Stimulated activated CD4-positive, alpha-beta T cell treated with anti-CD3 and anti-CD28 coated beads, Interleukin-4, amount 100 ng/mL, for 1 hour (primary cell): ENCODE data around the gene LRRFIP2.
"Not testable (repeated sequence)": the region's sequence is repeated elsewhere in the genome, so short reads cannot be mapped to it uniquely, and the experiment has no call there.

Experiments
- DNase-seq: peaks from one replicate; pipeline ENCODE4 v3.0.0-alpha.2; 2020

The LRRFIP2 gene

DNA sequence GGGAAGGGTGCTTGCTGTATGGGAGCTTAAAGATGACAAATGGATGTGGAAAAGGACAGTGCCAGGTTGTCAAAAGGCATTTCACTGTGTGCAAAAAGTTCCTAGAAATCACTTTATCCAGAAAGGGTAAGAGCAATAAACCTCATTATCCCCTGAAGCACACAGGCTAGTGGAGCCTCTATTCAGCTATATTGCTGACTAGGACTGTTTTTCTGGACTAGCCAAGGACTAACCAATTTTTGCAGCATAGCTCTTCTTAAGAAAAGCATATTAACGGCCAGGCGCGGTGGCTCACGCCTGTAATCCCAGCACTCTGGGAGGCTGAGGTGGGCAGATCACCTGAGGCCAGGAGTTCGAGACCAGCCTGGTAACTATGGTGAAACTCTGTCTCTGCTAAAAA lies 116.3 kb downstream of the LRRFIP2 start:
- DNase-seq, result no peak

DNA sequence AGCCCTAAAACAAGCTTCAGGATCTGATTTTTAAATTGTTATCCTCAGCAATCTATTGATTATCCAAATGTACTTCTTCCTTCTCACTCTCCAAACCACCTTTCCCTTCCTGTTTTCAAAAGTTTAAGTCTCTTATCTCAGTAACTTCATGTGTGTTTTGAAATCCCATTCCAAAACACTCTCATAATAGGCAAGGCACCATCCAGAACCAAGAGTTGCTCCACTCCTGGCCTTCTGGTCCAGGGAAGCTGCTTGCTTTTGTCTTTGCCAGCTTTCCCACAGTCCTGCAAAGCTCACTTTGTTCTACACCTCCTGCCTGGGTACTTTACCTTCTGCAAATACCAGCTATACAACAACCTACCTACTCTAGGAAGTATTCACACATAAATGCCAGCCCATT lies 117.6 kb downstream of the LRRFIP2 start:
- DNase-seq, result no peak

DNA sequence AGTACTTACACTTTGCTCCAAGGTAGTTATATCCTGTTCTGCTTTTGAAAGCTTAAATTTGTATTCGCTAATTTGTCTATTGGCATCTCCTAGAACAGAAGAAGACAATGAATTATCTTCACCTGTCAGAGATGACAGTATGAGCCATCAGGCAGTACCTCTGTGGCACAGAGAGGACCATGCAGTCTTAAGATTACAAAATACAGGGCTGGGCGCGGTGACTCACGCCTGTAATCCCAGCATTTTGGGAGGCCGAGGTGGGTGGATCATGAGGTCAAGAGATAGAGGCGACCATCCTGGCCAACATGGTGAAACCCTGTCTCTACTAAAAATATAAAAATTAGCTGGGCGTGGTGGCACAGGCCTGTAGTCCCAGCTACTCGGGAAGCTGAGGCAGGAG lies 119.3 kb downstream of the LRRFIP2 start:
- DNase-seq, result not testable (repeated sequence)

GRCh38 chr3:37054370-37054769 lies 120.0 kb downstream of the LRRFIP2 start:
- DNase-seq, result no peak

- no peak for DNase-seq
These were observed 120.6 kb downstream of the LRRFIP2 start for GRCh38 chr3:37053753-37054152.

DNA sequence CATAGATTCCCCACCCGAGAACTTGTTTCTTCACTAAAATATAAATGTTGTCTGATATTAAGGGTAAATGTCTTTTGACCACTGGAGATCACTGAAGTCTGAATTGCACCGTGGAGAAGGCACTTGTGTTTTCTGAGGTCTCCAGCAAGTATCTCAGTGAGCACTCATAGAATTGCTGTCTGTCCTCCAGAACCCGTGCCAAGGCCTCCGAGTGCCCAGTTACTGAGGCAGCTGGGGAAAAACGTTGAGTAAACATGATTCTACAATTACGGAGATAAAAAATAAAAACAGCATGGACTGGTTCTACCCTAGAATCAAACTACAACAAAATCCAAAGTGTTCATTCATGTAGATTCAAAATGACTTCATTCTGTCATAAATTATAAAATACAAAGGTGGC lies 121.0 kb downstream of the LRRFIP2 start:
- DNase-seq, result no peak

DNA sequence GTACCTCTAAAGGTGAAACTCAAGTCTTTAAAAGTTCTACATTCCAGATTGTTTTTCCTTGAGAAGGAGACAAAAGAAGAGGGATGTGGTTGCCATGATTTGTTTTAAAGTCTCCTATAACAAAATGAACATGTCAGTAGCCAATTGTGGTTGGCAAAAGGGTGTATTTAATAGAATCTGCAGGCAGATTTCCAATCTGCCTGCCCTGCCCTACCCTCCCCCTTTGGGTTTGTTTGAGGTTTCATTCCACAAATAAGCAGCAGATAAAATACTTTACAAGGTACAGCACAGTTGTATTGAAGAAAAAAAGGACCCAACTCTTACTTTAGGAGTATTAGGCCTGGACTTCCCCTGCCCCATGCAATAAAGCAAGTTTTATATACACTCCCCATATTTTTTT lies 121.5 kb downstream of the LRRFIP2 start:
- DNase-seq, result no peak

DNA sequence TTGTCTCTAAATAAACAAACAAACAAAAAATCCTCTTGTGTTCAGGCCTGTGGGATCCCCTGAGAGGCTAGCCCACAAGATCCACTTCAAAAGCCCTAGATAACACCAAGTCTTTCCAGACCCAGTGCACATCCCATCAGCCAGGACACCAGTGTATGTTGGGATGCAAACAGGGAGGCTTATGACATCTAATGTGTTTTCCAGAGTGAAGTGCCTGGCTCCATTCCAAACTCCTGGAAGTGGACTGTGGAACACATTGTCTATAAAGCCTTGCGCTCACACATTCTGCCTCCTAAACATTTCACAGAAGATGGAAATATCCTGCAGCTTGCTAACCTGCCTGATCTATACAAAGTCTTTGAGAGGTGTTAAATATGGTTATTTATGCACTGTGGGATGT lies 124.1 kb downstream of the LRRFIP2 start:
- no peak for DNase-seq

DNA sequence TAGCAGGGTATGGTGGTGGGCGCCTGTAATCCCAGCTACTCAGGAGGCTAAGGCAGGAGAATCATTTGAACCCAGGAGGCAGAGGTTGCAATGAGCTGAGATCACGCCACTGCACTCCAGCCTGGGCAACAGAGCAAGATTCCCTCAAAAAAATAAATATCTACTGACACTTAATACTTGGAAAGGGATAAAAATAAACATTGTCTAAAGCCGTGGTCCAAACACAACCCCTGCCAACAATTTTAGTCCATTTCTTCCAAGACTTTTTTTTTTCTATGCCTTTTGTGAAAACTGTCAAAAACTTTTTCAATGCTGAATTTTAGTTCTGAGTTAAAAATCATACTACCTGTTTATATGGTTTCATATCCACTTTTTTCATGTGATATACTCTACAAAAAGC lies 131.7 kb downstream of the LRRFIP2 start:
- DNase-seq, result not testable (repeated sequence)

DNA sequence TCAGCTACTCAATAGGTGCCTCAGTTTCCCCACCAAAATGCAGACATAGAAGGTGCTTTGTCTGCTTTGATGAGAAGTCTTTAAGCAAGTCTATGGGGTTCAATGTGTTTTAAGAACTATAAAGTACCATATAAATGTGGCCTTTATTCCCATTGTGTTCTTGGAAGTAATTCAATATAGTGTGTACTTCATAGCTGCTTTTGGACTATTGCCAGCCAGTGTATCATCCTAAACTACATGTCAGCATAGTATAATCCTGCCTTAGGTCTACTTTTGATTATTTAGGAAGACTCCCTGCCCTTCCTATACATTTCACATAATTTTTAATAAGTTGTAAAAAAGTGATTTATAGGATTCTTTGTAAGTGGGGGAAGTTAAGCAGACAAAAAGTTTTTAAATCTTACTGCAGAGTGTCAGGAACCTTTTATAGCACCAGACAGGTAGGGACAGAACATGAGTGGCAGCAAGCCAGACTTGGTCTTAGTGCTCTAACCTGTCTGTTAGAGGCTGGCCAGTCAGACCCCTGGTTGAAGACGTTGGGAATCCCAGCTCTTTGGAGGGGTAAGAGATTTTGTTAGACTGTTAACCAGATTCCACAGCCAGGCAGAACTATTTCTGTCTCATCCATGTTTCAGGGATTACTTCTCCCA lies 132.7 kb downstream of the LRRFIP2 start:
- no peak for DNase-seq

DNA sequence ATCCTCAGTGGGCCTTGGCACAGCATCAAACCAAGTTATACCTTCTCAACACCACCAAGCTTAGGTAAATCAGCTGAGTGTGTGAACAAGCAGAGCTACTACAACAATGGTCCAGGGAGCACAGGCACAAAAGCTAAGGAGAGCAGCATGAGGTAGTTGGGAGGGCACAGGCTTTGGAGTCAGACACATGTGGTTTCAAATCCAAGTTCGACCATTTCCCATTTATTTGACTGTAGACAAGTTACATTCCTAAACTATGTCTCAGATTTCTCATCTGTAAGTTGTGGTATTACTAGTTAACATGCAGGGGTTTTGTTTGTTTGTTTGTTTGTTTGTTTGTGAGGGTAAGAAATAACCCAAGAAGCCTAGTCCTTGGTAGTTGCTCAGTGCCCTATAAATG lies 134.2 kb downstream of the LRRFIP2 start:
- no peak for DNase-seq

DNA sequence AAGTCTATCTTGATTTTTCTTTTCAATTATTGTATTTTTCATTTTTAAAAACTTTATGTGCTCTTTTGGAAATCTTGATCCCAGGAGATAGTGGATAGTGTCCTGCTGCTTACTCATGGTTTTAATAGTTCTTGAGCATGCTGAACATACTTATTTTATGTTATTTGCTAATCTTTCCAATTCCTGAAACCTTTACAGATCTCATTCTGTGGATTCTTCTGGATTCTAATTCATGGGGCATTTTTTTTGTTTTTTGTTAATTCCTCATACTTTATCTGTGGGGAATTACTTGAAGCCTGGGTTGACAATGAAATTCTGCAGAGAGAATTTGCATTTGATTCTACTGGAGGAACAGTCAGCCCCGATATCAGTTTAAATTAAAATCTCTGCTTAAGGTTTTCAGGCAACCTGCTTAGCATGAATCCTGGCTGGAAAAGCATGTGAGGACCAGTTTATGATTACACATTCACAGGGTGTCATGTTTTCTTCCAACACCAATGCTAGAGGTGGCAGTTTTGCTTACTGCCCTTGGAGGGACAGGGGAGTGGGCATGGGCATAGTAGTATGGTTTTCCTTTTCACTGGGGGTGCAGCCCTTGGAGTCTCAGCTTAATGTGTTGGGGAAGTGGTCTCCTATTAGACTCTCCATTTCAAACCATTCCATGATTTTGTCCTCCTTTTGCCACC lies 135.1 kb downstream of the LRRFIP2 start:
- DNase-seq, result no peak

DNA sequence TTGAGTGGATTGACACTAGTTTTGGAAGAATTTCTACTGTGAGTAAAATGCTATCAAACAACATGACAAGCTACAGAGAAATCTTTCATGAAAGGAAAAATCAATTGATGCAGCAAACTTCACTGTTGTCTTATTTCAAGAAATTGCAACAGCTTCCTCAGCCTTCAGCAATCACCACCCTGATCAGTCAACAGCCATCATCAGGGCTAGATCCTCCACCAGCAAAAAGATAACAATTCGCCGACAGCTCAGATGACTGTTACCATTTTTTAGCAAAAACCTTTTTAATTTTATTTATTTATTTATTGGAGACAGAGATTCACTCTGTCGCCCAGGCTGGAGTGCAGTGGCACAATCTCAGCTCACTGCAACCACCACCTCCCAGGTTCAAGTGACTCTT lies 137.0 kb downstream of the LRRFIP2 start:
- DNase-seq, result no peak

GRCh38 chr3:37032961-37033360 lies 141.4 kb downstream of the LRRFIP2 start:
- DNase-seq, result no peak

DNA sequence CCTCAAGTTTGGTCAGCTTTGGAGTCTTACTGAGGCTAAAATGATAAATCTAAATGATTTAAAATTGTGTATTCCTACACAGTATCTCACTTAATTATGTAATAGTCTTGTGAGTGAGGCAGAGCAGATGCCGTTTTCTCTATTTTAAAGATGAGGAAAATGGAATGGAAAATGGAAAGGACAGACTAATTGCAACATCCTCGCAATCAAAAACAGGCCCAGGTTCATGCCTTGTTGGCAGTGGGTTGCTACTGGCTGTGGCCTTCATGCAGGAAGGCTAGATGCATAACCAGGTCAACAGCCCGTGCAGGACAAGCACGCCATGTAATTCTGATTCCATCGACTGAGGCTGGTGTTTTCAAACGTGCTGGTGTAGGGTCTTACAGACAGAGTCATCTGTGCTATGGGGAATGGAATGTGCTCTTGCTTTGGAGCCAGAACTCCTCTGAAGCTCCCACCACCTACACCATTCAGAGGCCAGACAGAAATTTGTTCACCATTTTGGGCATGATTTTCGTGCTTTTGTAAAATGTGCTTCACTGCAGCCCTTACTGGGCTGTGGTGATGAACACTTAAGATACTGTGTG lies 143.2 kb downstream of the LRRFIP2 start:
- DNase-seq, result no peak

DNA sequence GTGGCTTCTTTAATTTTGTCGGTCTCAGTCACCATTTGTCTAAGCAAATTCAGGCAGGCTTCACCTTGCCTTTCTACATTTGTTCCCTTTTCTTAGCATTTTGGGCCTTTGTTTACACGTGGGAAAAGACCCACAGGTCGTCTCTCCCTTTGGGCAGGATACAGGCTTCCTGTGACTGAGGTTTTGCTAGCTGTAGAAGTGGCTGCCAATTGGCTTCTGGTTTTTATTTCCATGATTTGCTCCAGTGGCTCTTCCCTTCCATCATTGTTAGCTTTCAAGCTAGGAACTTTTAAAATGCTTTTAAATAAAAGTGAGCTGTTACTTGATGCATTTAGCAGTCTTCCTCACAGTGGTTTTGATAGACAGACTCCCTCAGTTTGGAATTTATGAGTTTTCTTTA lies 143.8 kb downstream of the LRRFIP2 start:
- DNase-seq, result no peak

- DNase-seq, result no peak
These were observed 144.7 kb downstream of the LRRFIP2 start for GRCh38 chr3:37029516-37030163.

- no peak for DNase-seq
These were observed 145.3 kb downstream of the LRRFIP2 start for GRCh38 chr3:37029111-37029510.

- DNase-seq, result no peak
These were observed 146.1 kb downstream of the LRRFIP2 start for GRCh38 chr3:37028329-37028728.

GRCh38 chr3:37026851-37027250 lies 147.5 kb downstream of the LRRFIP2 start:
- DNase-seq, result no peak

DNA sequence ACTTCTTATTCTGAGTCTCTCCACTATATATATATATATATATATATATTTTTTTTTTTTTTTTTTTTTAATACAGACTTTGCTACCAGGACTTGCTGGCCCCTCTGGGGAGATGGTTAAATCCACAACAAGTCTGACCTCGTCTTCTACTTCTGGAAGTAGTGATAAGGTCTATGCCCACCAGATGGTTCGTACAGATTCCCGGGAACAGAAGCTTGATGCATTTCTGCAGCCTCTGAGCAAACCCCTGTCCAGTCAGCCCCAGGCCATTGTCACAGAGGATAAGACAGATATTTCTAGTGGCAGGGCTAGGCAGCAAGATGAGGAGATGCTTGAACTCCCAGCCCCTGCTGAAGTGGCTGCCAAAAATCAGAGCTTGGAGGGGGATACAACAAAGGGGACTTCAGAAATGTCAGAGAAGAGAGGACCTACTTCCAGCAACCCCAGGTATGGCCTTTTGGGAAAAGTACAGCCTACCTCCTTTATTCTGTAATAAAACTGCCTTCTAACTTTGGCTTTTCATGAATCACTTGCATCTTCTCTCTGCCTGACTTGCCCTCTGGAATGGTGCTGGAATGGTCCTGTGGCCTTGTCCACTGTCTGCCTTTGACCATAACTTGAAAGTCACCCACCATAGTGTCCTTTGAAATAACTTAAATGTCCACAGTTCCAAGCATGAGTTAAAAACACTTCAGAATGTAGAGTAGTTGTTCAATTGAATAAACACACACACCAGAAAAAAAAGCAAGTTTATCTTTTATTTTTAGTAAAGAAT lies 148.6 kb downstream of the LRRFIP2 start:
- no peak for DNase-seq

- no peak for DNase-seq
These were observed 149.5 kb downstream of the LRRFIP2 start for GRCh38 chr3:37024820-37025405.

GRCh38 chr3:37024092-37024491 lies 150.3 kb downstream of the LRRFIP2 start:
- DNase-seq, result no peak
